HAP-1 (cell line): ENCODE data around the gene MOB3B.
"Not testable (repeated sequence)": the region's sequence is repeated elsewhere in the genome, so short reads cannot be mapped to it uniquely, and the experiment has no call there.

Source experiments
- DNase-seq, 2 experiments: peaks; one replicate each; pipeline ENCODE4 v3.0.0-alpha.2; 2016 to 2020; ENCODE audit warnings: low spot score in 2 of 2
- H3K27me3 ChIP-seq: fragments of 250-450 bp; sonication (Bioruptor Pico); 2 replicates; pipeline ENCODE4 v1.5.1; 2020; ENCODE audit warnings: low read depth, mild to moderate bottlenecking, moderate library complexity
- H3K36me3 ChIP-seq: fragments of 250-450 bp; sonication (Bioruptor Pico); replicated peaks from 2 replicates; pipeline ENCODE4 v1.5.1; 2020; ENCODE audit warnings: mild to moderate bottlenecking
- H3K4me1 ChIP-seq: fragments of 250-450 bp; sonication (Bioruptor Pico); 2 replicates; pipeline ENCODE4 v1.5.1; 2020; ENCODE audit warnings: mild to moderate bottlenecking
- H3K4me3 ChIP-seq: fragments of 250-450 bp; sonication (Bioruptor Pico); 2 replicates; pipeline ENCODE4 v1.5.1; 2020; ENCODE audit warnings: mild to moderate bottlenecking, moderate library complexity
- H3K9me3 ChIP-seq: fragments of 250-450 bp; sonication (Bioruptor Pico); 2 replicates; pipeline ENCODE4 v1.5.1; 2020; ENCODE audit warnings: mild to moderate bottlenecking, moderate library complexity
- in situ Hi-C: fragments of 300-500 bp; cut with MboI; formaldehyde crosslinking; loops from 3 replicates; pipeline ENCODE4 v1.14.3; 2020; ENCODE audit warnings: low sequenced_read_pairs, inconsistent platforms, mixed read lengths

Gene MOB3B

DNA sequence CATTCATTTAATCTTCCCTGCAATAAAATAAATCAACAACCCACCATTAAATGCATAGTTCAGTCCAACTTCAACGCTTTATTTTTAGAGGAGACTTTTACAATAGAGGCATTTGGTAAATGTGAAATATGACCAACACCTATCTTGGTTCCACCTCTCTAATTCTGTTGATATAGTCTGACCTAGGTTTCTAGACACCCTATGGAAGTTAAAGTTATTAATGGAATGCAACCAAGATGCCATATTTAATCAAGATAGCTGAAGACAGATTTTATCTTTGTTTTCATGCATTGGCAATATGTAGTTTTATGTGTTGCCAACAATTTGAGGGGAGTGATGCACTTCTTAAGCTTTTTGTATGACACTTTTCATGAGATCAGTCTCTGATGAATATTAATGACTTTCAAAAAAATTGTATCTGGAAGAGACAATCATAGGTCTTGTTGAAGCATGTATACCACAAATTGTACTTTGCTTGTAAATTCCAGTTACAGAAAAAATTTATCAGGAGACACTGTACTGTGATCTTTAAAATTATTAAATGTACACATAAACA lies 107.3 kb downstream of the MOB3B start:
- no peaks in the 10 kb centered on the region for H3K36me3 ChIP-seq
- H3K9me3 ChIP-seq, result no peaks in the 10 kb centered on the region
- no peak overlapping the region for H3K4me3 ChIP-seq
- in situ Hi-C loops, result no loop called here
- no peaks in the 10 kb centered on the region for H3K27me3 ChIP-seq
- peaks cover 5% of the 10 kb centered on the region for H3K4me1 ChIP-seq
- no peak for DNase-seq

DNA sequence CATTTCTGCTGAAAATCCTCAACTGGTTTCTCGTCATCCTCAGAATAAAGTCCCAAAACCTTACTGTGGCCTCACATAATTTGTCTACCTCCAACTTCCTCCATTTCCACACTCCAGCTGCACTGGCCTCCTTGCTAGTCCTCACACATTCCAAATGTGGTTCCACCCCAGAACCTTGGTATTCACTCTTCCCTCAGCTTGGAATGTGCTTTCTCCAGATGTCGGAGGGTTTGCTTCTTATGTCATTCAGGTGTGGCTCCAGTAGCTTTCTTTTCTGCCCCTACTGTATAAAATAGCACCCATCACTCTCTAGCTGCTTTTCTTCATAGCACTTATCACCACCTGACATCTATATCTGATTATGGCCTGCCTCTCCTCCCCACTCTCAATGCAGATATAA lies 108.0 kb downstream of the MOB3B start:
- H3K36me3 ChIP-seq, result no peaks in the 10 kb centered on the region
- no peak overlapping the region for H3K4me3 ChIP-seq
- no peak for DNase-seq
- no peaks in the 10 kb centered on the region for H3K9me3 ChIP-seq
- H3K4me1 ChIP-seq, result no peaks in the 10 kb centered on the region
- in situ Hi-C loops, result no loop called here
- no peaks in the 10 kb centered on the region for H3K27me3 ChIP-seq

DNA sequence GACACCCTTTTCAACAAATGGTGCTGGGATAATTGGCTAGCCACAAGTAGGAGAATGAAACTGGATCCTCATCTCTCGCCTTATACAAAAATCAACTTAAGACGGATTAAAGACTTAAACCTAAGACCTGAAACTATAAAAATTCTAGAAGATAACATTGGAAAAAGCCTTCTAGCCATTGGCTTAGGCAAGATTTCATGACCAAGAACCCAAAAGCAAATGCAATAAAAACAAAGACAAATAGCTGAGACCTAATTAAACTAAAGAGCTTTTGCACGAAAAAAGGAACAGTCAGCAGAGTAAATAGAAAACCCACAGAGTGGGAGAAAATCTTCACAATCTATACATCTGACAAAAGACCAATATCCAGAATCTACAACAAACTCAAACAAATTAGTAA lies 110.1 kb downstream of the MOB3B start:
- H3K27me3 ChIP-seq, H3K9me3 ChIP-seq, H3K36me3 ChIP-seq, in situ Hi-C loops, DNase-seq, H3K4me3 ChIP-seq, H3K4me1 ChIP-seq: not testable (repeated sequence)

- in situ Hi-C loops, result no loop called here
- no peaks in the 10 kb centered on the region for H3K27me3 ChIP-seq
- no peak overlapping the region for H3K4me3 ChIP-seq
- DNase-seq, result no peak
- H3K36me3 ChIP-seq, result no peaks in the 10 kb centered on the region
- no peaks in the 10 kb centered on the region for H3K4me1 ChIP-seq
- H3K9me3 ChIP-seq, result no peaks in the 10 kb centered on the region; the same call in 1 of the 2 replicates
These were observed 115.3 kb downstream of the MOB3B start for GRCh38 chr9:27414220-27414761.

DNA sequence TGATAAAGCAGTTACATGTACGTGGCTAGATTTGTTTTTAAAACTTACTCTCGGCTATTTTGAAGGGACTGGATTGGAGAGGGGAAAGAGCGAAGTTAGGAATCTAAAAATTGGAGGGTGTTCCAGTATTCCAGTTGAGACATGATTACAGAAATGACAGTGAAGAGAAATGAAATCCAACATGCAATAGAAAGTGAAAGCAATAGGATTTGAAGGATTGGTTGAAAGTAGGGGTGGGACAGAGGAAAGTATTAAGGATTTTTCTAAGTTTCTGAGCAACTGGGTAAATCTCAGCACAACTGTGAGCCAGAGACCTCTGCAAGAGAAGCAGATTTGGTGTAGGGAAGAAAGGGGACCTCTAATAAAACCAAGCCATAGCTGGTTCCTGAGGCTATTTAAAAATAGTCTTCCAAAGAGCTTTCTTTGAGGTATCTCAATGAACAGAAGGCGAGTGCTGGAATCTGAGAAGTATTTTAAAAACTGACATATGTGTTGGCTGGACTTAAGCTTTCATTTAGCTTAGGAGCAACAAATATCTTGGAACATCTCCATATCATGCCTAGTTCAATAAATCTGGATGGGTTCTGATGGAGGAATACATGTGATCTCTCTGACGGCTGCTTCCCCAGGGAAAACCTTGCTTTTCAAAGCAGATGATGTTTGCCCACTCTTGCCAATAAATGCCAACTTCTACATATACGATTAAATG lies 115.9 kb downstream of the MOB3B start:
- Histone ChIP-seq H3K27me3 (no peaks in the 10 kb centered on the region), H3K9me3 (no peaks in the 10 kb centered on the region; the same call in 1 of the 2 replicates), H3K36me3 (no peaks in the 10 kb centered on the region), H3K4me1 (no peaks in the 10 kb centered on the region), H3K4me3 (no peak overlapping the region)
- in situ Hi-C loops, result no loop called here
- no peak for DNase-seq

- no peaks in the 10 kb centered on the region; the same call in 1 of the 2 replicates for H3K9me3 ChIP-seq
- H3K27me3 ChIP-seq, result no peaks in the 10 kb centered on the region
- no peaks in the 10 kb centered on the region for H3K4me1 ChIP-seq
- no peak for DNase-seq
- in situ Hi-C loops, result no loop called here
- H3K4me3 ChIP-seq, result no peak overlapping the region
- H3K36me3 ChIP-seq, result no peaks in the 10 kb centered on the region
These were observed 116.7 kb downstream of the MOB3B start for GRCh38 chr9:27412963-27413362.

DNA sequence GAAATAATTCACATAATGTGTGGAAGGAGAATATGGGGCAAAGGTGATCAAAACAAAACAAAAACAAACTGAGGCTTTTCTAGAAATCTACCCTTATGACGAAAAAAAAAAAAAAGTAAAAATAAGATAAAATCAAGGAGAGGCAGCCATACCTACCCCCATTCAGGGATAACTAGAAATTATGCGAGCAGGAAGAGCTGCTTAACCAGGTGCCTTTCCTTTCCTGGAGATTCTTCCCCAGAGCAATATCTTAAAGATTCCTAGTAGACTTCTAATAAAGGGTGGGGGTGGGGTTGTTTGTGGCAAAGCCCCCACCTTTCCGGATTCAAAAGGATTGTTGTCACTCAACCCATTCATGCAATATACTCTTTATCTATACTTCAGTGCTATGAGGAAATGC lies 117.5 kb downstream of the MOB3B start:
- Histone ChIP-seq H3K9me3 (no peaks in the 10 kb centered on the region; the same call in none of the 2 replicates), H3K4me3 (no peak overlapping the region), H3K36me3 (no peaks in the 10 kb centered on the region), H3K27me3 (no peaks in the 10 kb centered on the region), H3K4me1 (no peaks in the 10 kb centered on the region)
- no peak for DNase-seq
- in situ Hi-C loops, result no loop called here

- no peaks in the 10 kb centered on the region for H3K27me3 ChIP-seq
- in situ Hi-C loops, result no loop called here
- no peaks in the 10 kb centered on the region for H3K4me1 ChIP-seq
- no peaks in the 10 kb centered on the region for H3K36me3 ChIP-seq
- DNase-seq, result no peak
- H3K4me3 ChIP-seq, result no peak overlapping the region
- H3K9me3 ChIP-seq, result no peaks in the 10 kb centered on the region; the same call in none of the 2 replicates
These were observed 121.1 kb downstream of the MOB3B start for GRCh38 chr9:27408482-27408881.

DNA sequence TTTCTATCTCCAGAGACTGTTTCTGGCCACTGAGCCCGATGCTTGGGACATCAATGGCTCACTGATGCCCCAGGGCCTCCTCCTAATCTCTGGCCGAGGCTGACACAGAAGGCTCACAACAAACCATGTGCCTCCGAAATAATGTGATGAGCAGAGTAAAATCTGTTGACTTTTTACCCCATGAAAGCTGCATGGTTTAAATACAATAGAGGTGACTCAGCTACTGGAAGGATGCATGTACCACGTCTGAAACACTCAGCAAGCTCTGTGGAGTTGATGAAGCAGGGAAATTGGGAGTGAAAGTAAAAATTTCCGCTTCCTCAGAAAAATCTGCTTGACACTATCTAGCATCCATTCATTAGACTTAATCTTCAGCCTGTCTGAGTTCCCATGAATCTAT lies 121.6 kb downstream of the MOB3B start:
- in situ Hi-C loops, result no loop called here
- Histone ChIP-seq H3K27me3 (no peaks in the 10 kb centered on the region), H3K4me1 (no peaks in the 10 kb centered on the region), H3K9me3 (no peaks in the 10 kb centered on the region; the same call in 1 of the 2 replicates), H3K36me3 (no peaks in the 10 kb centered on the region), H3K4me3 (no peak overlapping the region)
- no peak for DNase-seq

- Histone ChIP-seq H3K4me1 (no peaks in the 10 kb centered on the region), H3K9me3 (no peaks in the 10 kb centered on the region; the same call in 1 of the 2 replicates), H3K4me3 (no peak overlapping the region), H3K36me3 (no peaks in the 10 kb centered on the region), H3K27me3 (no peaks in the 10 kb centered on the region)
- DNase-seq, result no peak
- in situ Hi-C loops, result no loop called here
These were observed 122.1 kb downstream of the MOB3B start for GRCh38 chr9:27407491-27407890.

- Histone ChIP-seq H3K36me3 (no peaks in the 10 kb centered on the region), H3K4me3 (no peak overlapping the region), H3K4me1 (peaks cover under 1% of the 10 kb centered on the region), H3K27me3 (no peaks in the 10 kb centered on the region), H3K9me3 (no peaks in the 10 kb centered on the region; the same call in 1 of the 2 replicates)
- in situ Hi-C loops, result no loop called here
- no peak for DNase-seq
These were observed 125.0 kb downstream of the MOB3B start for GRCh38 chr9:27404661-27405060.

GRCh38 chr9:27402626-27403025 lies 127.0 kb downstream of the MOB3B start:
- DNase-seq, result no peak
- no peak overlapping the region for H3K4me3 ChIP-seq
- no peaks in the 10 kb centered on the region; the same call in 1 of the 2 replicates for H3K9me3 ChIP-seq
- in situ Hi-C loops, result no loop called here
- no peaks in the 10 kb centered on the region for H3K27me3 ChIP-seq
- no peaks in the 10 kb centered on the region for H3K36me3 ChIP-seq
- H3K4me1 ChIP-seq, result peaks cover 12% of the 10 kb centered on the region

- no peak overlapping the region for H3K4me3 ChIP-seq
- no peaks in the 10 kb centered on the region for H3K9me3 ChIP-seq
- DNase-seq, result no peak
- H3K36me3 ChIP-seq, result no peaks in the 10 kb centered on the region
- in situ Hi-C loops, result no loop called here
- no peaks in the 10 kb centered on the region for H3K27me3 ChIP-seq
- H3K4me1 ChIP-seq, result peaks cover 19% of the 10 kb centered on the region
These were observed 129.2 kb downstream of the MOB3B start for GRCh38 chr9:27400334-27400880.

DNA sequence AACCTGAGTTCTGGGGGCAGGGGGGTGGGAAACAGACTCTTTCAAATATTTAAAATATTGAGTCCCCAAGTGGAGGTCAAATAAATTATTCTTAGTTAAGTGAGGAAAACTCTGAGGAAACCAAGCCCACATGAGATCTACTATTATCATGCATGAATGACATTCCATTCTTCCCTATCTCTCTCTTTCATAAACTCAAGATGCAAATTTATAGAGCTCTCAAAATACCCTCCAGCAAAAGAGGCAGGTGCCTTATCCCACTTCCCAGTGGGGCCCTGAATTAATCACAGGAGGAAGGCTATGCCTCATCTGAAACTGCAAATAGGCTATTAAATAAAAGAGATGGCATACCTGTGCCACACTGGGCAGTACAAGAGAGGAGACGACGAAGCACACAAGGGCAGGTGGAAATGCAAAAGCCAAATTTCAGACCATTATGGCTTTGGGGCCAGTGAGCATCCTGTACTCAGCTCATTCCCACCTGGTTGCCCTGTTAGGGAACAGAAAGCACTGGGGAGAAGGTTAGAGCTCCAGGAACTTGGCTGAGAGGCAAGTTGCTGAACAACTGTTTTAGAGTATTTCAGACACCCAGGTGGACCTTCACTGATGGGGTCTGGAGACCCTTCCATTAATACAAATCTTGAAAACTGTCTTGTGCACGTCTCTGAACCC lies 130.5 kb downstream of the MOB3B start:
- in situ Hi-C loops, result no loop called here
- Histone ChIP-seq H3K9me3 (no peaks in the 10 kb centered on the region), H3K36me3 (no peaks in the 10 kb centered on the region), H3K27me3 (no peaks in the 10 kb centered on the region), H3K4me1 (peaks cover 32% of the 10 kb centered on the region), H3K4me3 (no peak overlapping the region)
- DNase-seq, result peak; percentile 45 to 89
